GM18502 (cell line): ENCODE data around the gene AP4S1.
"Not testable (repeated sequence)": the region's sequence is repeated elsewhere in the genome, so short reads cannot be mapped to it uniquely, and the experiment has no call there.

Experiments
- ATAC-seq: cut with Tn5 transposase; IDR thresholded peaks from one replicate; pipeline ENCODE4 v1.9.1; 2021; ENCODE audit warnings: mild to moderate bottlenecking; ENCODE audit not compliant: unreplicated experiment, poor library complexity

Gene AP4S1

DNA sequence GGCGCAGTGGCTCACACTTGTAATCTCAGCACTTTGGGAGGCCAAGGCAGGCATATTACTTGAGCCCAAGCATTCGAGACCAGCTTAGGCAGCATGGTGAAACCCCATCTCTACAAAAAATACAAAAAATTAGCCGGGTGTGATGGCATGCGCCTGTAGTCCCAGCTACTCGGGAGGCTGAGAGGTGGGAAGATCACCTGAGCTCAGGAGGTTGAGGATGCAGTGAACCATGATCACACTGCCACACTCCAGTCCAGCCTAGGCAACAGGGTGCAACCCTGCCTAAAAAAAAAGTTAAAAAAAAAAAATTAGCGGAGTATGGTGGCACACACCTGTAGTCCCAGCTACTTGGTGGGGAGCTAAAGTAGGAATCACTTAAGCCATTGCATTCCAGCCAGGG lies 21.4 kb upstream of the AP4S1 start:
- ATAC-seq, result not testable (repeated sequence)

DNA sequence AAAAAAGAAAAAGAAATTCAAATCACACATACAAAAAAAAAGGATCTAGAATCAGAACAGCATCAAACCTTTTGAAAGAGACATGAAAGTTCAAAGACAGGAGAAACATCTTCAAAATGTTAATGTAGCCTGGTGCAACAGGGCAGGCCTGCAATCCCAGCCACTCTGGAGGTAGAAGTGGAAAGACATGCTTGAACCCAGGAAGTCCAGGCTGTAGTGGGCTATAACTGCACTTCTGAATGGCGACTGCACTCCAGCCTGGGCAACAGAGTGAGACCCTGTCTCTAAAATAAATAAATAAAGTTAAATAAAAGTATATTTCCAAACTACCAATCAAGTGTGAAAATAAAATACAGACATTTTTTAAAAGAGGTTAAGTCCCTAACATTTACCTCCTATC lies 18.7 kb upstream of the AP4S1 start:
- no peak for ATAC-seq

DNA sequence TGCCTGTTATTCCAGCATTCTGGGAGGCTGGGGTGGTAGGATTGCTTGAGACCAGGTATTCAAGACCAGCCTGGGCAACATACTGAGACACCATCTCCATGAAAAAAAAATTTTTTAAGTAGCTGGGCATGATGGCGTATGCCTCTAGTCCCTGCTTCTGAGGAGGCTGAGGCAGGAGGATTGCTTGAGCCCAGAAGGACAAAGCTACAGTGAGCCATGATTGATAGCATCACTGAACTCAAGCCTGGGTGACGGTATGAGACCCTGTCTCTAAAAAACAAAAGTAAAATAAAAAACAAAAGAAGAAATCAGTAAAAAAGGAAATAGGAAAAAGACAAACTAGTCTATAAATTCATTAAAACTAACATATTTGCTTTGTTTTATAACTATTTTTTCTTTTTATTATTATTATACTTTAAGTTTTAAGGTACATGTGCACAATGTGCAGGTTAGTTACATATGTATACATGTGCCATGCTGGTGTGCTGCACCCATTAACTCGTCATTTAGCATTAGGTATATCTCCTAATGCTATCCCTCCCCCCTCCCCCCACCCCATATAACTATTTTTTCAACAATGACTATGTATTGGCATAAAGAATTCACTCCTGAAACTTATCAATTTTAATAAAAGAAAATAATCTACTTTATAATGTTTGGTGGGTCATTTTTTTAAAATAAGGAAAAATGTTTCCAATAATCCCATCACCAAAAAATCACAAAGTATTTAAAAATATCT lies 15.4 kb upstream of the AP4S1 start:
- ATAC-seq, result no peak

DNA sequence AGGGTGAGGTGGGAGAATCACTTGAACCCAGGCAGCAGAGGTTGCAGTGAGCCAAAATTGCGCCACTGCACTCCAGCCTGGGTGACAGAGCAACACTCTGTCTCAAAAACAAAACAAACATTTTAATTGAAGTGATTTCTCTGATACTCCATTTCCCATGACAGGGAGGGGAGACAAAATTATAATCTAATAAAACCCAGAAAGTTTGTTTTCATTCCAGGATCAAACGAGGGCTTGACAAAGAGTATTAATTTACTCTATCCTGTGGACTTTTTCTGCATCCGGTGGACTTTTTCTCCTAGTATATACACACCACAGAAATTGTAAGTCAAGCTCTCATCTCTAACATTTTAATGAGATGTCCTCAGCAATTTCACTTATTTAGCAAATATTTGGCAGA lies 14.5 kb upstream of the AP4S1 start:
- ATAC-seq, result no peak

DNA sequence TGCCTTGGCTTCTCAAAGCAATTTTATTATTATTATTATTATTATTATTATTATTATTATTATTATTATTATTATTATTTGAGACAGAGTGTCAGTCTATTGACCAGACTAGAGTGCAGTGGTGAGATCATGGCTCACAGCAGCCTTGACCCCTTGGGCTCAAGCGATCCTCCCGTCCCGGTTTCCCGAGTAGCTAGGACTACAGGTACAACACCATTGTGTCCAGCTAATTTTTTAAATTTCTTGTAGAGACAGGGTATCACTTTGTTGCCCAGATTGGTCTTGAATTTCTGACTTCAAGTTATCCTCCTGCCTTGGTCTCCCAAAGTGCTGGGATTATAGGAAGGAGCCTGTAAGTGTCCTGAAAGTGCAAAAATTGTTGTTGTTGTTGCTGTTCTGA lies 11.6 kb upstream of the AP4S1 start:
- ATAC-seq, result no peak

DNA sequence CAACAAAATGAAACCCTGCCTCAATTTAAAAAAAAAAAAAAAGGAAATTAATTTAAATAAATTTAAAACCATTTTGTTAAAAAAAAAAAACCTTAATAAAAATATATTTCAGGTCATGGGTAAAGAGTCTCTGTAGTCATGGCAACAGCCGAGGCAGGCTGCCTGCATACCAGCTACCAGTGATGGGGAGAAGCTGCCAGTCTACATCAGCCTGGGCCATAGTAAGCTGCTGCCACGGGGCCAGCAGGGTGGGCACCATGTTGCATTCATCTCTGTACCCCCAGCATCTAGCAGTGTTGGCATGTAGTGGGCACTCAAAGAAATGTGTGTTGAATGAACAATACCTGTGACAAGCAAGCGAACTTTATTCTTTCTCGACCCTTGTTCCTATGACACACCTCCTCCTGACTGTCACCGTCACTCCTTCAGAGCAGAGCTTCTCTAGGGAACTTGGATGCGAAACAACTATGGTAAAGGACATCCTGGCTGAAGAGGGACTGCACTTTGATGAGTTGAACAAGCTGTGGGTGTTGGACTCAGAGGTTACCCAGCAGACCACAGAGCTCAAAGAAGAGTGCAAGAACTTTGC lies 7.3 kb upstream of the AP4S1 start:
- ATAC-seq, result no peak

DNA sequence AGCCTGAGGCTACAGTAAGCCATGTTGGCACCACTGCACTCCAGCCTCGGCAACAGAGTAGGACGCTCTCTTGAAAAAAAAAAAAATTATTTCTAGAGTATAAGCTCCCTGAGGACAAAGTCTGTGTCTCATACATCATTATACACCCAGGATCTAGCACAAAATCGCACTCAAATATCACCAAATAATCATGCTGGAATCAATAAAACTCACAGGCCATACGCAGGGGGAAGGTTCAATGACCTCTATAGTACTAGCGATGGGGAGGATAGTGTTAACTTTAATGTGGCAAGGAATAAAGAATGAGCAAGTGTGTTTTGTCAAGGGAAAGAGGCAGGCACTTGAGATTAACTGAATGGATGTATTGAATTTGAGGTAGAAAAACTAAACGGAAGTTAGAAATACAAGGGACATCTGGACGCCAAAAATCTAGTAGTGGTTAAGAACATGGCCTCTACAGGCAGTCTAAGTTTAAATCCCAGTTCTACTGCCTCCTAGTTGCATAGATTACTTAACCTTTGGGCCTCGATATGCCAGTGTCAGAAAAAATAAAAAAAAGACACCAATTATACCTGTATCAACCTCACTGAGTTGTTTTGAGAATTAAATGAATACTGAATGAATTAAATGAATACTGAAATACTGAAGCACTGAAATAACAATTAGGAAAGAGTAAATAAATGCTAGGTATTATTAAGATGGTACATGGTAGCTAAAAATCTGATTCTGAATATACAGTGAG lies 4.4 kb upstream of the AP4S1 start:
- no peak for ATAC-seq

DNA sequence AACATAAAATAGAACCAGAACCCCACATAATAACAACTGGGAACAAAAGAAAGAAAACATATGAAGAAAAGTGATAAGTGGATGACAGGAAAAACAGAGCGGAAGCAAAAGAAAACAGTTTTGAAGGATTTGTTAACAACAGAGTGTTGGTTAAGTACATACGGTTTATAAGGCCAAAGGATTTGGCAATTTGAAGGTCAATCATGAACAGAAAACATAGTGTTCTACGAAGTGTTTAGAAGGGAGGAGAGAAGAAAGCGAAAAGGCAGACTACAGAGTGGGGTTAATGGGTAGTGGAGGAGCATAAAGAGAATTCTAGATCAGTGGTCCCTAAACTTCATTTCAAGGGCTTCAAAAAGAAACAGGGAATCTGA lies 3.9 kb upstream of the AP4S1 start:
- no peak for ATAC-seq

DNA sequence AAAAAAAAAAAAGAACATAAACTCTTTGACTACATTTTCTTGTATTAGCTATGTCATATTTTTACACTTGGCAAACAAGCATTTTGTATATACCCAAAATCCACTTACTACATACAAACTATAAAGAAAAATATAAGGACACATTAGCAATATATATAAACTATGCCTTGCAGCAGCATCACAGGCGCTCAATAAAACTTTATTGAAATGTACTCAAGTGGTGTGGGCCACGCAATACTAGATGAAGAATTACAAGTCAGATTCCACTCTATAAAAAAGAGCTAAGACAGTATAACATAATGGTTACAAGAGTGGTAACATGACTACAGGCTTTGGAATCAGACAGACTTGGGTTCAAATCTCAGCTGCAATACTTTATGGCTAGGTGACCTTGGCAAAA lies 3.1 kb upstream of the AP4S1 start:
- no peak for ATAC-seq

DNA sequence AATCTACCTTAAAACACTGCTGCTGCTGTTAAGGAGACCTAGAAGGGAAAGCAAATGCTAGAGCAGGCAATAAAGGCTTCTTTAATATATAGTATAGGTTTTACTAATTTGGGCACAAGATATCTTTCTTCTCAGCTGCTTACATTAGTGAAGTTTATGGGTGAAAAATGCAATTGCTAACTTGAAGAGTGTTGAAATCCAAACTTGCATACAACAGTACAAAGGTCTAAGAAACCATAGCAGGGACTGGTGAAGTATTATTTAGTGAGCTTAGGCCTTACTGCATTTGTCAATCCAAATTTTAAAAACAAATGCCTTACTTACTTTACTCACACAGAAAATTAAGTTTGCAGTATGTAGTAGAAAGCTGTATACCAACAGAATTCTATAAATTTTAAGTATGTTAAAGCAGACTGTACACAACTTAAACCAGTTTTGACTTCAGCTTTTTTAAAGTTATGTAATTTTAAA lies 1.4 kb upstream of the AP4S1 start:
- no peak for ATAC-seq

DNA sequence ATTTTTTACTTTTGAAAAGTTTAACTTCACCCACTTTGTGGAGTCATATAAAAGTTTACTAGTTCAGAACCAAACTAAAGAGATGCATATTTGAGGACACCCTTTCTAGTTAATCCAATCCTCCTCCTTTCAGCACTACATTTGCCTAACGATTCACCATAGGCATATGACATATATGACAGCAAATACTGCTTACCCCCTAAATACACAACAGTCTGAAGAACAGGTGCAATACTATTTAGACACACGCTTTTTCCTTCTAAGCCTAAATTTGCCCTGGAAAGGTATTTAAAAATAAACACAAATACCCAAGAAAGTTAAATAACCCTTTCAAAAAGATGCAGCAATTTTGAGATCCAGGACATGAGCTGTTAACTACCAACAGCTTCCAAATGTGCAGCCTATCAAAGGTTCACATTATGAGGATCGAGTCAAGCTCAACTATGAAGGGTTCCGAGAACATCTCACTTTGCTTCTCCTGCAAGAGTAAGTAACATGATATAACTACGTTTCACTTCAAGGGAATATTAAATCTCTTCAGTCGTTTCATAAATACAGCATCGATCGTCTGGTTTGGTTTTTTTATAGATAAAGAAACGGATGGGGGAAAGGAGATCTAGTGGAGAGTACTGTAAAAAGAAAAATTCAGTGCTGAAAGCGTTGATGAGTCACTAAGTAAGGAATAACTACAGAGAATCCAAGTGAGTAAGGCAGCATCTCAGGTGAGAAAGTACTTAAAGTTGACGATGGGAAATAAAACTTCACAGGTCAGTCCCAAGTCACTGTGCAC lies 677 bp upstream of the AP4S1 start:
- no peak for ATAC-seq

DNA sequence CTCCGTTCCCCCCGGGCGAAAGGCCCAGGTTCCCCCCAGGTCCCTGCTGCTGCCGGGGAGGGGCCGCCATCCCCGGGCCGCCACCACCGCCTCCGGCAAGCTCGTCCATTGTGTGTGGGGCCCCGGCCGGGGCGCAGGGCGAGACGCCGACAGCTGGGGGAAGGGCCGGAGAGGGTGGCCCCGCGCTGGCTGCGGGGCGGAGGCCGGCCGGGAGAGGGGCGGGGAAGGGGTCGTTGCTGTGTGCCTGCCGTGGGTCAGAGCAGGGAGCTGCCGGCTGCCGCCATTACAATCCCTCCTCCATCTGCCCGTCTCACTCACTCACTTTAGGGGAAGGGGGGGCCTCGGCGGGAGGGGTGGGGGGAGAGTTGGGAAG lies 614 bp downstream of the AP4S1 start, which contains the start of gene STRN3:
TSS of gene STRN3 (minus strand) at position 303 of the 373 bp plus-strand sequence. CDS start at position 109, 194 bp downstream.
- ATAC-seq, result no peak

DNA sequence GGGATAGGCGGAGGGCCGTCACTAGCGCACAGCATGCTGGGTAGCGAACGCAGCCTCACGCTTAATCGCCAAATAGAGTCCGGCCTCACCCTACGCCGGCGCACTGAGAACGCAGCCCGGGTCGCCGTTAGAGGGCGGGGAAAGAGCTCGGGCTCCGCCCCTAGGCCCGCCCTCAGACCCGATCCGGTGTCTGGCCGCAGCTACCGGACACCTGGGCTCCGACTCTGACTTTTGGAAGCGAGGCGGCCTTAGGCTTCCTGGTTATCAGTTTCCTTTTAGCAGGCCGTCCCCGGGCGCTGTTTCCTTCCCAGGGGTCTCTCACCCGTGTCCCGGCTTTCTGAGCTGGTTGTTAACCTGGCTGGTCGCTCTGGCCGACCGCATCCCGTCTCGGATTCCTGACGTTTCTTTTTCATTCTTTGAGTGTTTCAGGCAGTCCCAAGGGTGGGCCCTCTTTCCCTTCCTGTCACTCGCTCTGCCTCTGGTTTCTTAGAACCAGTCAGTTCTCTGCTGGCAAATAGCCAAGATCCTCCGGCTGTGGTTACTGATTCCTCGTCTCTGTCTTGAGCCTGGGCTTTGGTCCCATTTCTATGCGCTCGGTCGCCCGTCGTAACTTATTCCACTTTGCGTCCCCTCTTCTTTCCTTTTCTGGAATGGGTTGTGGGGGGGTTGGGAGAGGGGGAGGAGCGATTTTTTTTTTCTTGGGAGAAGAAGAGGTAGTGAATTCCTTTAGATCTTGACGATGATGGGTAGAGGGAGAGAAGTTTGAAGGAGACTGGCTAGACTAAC lies 1.2 kb downstream of the AP4S1 start:
- ATAC-seq, result peak; percentile 93

DNA sequence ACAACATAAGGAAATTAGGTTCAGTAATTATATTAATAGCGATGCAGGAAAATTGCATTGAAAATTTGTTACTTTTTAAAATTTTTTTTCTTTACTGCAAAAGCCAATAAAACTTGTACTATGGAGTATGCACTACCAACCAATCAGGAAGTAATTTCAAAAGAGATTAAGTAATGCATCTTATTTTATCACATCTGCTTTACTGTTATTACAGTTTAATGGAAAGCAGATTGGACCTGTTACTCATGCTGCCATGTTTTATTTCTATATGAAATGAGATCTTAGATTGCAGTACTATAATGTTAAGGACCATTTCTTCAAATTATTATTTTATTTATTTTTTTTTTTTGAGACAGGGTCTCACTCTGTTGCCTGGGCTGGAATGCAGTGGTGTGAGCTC lies 2.4 kb downstream of the AP4S1 start:
- no peak for ATAC-seq

DNA sequence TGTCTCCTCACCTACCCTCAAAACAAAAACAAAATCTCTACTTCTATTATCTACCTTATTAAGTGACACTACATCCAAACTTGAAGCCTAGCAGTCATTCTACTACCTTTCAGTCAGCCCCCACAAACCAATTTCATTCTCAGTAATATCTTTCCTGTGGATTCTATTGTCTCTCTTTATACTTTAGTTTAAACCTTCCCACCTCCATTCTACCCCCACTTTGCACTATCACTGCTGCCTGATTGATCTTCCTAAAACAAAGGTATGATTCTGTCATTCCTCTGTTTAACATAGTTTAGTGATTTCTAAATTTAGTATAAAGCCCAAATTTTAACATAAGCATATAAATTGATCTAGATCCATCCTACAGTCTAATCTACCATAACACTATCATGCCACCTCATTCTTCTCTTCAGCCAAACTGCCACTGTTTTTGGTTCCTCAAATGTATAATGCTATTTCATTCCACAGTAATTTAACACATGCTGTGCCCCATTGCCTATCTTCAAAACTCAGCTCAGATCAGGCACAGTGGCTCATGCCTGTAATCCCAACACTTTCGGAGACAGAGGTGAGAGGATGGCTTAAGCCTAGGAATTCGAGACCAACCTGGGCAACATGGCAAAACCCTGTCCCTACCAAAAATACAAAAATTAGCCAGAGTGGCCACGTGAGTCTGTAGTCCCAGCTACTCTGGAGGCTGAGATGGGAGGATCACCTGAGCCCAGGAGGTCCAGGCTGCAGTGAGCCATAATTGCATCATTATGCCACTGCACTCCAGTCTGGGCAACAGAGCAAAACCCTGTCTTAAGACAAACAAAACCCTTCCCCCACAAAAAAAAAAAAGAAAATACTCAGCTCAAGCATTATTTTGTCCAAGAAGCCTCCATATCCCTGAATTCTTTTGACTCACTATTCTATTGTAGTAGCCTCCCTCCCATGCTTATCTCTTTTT lies 3.8 kb downstream of the AP4S1 start:
- ATAC-seq, result no peak

DNA sequence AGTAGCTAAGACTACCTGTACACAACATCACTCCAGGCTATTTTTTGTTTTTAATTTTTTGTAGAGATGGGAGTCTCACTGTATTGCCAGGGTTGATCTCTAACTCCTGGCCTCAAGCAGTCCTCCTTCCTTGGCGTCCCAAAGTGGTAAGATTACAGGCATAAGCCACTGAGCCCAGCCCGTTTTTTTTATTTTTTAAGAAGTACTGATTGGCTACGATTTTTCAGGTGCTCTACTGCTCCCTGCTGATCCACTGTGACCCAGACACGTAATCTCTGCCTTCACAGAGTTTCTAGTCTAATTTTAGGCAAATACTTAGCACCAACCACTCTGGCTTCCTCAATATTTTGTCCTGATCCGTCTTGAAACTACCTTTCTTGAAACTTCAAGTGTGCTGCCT lies 5.0 kb downstream of the AP4S1 start:
- no peak for ATAC-seq

DNA sequence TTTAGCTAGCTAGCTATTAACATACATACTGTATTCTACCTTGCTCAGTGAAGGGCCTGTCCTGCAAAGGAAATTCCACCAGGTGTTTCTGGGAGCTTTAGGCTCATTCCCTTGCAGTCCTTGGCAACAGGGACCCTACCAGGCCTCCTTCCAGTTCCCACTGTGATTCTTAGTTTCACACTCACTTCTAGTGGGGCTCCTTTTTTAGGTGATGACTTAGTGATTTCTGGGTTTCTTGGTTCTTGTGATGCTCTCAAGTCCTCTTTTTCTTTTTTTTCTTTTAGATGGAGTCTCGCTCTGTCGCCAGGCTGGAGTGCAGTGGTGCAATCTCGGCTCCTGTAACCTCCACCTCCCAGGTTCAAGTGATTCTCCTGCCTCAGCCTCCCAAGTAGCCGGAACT lies 11.1 kb downstream of the AP4S1 start:
- no peak for ATAC-seq

DNA sequence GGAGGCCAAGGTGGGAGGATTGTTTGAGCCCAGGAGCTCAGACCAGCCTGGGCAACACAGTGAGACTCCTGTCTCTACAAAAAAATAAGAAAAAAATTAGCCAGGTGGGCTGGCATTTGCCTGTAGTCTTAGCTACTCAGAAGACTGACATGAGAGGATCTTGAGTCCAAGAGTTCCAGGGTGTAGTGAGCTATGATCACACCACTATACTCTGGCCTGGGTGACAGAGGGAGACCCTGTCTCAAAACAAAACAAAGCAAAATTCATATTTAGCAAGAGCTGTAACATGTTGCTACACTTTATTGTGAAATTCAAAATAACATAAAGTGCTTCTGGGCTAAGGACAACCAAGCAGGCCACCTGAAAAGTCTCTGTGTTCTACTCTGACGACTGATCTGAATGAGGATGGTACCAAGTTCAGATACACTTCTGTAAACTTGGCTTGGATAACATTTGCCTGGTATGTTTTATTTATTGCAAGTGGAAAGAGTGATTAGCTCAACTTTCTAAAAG lies 12.3 kb downstream of the AP4S1 start:
- ATAC-seq, result no peak
